Measurements from ENCODE around the gene GALNT14.

GALNT14 gene

GRCh38 chr2:31086590-31086989 lies 51.6 kb downstream of the GALNT14 start:
- no peak for DNase-seq

- DNase-seq, result no peak
These were observed 54.8 kb downstream of the GALNT14 start for GRCh38 chr2:31083234-31083993.

- no peak for DNase-seq
These were observed 56.2 kb downstream of the GALNT14 start for GRCh38 chr2:31082002-31082401.

- no peak for DNase-seq
These were observed 56.7 kb downstream of the GALNT14 start for GRCh38 chr2:31081492-31081891.

DNA sequence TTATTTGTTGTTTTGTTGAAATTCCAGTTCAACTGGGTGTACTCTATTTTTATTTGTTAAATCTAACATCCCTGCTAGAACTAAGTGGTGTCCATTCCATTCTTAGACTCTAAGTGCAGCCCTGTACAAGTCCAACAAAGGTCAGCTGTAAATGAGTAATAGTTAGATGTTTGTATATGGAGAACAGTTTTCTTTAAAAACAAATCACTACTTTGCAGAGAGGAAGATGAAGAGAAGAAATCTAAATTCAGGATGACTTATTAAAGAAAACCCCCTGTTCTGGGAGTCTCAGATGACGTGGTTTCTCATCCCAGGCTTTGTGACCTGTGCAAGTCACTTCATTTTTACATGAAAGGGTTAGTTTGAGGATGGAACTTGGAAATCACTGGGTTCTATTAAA lies 57.9 kb downstream of the GALNT14 start:
- no peak for DNase-seq

GRCh38 chr2:31079665-31080064 lies 58.6 kb downstream of the GALNT14 start:
- DNase-seq, result no peak

DNA sequence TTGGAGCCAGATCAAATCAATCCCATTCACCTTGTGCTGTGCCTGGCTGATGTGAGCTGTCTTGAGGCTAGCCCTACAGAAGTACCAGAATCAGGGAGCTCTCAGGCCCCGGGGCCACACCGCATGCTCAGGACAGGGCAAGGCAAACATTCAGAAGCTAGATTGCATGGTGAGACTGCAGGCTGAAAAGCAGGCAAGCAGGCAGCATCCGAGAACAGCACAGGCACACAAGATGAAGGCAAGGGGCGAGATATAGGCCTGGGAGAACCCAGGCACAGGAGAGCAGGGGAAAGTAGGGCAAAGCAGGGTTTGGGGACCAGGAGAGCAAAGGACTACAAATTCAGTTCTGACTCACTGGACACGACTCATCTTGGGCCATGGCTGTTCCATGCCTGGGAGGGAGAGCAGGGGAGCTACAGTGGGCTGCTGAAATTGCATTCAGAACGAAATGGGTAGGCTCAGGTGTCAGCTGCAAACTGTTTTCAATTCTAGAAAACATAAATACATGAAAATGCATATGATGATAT lies 59.6 kb downstream of the GALNT14 start:
- DNase-seq, result no peak

- no peak for DNase-seq
These were observed 60.2 kb downstream of the GALNT14 start for GRCh38 chr2:31078011-31078410.

DNA sequence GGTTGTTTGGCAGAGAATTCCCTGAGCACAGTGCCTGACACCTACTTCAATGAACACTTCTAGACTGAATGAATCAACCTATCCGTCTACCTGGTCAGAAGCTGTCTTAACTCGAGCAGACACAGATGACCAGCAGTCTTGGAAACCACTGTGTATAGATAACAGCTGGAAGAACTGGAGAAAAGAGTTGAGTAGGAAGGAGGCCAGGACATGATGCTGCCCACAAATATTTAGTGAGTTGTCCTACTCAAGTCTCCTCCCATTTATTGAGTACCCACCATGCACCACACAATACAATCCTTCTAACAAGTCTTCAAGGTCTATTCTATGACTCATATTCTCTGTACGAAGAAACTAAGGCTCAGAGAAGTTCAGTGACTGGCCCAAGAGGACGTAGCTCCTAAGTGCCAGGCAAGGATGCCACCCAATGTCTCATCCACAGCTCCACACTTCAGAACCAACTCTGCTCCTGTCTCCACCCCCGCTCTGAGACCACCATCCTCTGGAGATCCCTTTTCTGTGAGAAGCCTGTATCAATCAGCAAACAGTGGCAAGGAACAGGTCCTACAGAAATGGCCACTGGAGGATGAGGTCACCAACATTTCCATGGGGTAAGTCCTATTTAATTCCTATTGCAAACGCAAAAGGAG lies 62.2 kb downstream of the GALNT14 start:
- DNase-seq, result no peak

DNA sequence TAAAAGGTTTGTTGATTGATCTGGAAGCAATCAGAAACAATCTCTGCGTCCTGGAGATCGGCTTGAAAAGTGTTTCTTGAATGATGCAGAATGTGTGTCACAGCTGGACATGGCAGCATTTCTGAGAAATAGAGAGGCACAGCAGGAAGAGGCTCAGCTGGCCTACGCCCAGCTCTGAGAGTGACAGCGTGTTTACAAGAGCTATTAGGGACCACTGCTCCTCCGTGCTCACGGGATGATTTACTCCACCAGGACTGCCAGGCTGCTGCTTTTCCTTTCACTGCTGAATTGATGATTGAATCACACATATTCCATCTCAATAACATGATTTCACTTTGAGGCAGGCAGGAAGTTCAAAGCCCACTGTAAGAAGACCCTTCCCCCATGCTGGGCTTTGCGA lies 62.8 kb downstream of the GALNT14 start:
- DNase-seq, result no peak

- no peak for DNase-seq
These were observed 66.5 kb downstream of the GALNT14 start for GRCh38 chr2:31071741-31072140.

DNA sequence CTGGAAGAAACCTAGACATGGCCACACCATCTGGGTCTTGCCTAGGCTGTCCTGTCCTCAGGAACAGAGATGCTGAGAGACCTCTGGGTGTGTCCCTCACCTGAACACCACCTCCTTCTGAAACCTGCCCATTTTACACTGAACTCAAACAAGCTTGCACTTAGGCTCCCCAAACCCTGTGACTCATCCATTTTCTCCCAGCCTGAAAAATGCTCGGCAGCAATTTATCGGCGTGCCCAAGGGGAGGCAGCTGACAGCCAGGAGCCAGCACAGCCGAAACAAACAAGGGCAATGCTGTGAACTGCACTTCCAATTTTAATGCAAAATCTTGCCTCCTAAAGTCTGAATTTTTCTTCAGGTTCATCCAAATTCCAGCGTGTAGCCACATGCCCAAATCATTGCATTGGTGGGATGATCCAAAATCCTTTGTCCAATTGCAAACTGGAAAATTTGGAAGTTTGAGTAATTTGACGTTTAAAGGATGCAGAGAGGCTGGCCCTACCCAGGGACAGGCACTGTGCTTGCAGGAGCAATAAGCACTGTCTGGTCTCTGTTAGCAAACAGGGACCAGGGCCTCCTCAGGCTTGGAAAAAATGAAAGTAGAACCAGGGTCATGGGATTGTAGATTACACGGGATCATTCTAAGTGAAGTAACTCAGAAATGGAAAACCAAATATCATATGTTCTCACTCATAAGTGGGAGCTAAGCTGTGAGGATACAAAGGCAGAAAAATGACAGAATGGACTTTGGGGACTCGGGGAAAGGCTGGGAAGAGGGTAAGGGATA lies 67.7 kb downstream of the GALNT14 start:
- no peak for DNase-seq

DNA sequence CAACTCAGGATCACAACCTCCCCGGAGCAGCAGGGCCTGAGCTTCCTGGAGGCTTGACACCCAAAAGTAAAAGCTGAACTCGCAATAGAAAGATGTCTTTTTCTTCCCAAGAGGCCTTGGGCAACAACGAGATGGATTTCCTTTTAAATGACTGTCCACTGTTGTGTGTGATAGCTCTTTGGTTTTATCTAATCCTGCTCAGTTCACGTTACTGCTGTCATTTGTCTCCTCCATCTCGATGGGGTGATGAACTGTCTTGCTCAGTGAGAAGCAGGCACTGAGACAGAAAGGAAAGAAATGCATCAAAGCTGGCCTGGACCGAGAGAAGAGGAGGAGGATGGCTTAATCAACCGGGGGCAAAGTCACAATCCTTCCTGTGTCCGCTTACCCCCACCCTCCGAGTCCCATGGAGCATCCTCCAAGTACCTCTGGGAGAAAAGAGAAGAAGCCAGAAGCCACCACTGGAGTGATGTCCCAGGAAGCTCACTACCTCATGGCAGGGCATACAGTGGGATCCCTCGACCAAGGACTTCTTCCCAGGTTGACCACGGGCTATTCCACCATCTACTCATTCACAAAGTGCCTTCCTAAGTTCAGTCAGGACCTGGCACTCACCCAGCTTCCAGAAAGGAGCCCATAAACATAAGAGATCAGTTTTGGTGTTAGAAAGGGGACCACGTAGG lies 68.5 kb downstream of the GALNT14 start:
- DNase-seq, result no peak

DNA sequence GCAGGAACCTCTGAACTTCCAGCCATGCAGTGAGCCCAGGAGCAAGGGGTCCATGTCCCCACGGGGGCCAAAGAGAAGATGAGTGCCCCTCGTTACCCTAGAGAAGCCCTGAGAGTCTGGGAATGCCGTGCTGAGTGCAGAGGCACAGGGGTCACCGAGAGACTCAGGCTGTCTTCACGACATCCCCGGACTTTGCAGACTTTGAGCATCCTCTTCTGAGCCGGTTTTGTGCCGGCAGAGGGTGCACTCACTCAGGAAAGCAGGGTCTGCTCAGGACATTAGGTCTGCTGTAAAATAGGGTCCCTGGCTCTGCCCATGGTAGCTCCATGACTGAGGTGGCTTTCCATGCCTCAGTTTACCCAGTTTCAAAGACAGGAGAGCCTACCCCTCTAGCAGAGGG lies 71.0 kb downstream of the GALNT14 start:
- no peak for DNase-seq

DNA sequence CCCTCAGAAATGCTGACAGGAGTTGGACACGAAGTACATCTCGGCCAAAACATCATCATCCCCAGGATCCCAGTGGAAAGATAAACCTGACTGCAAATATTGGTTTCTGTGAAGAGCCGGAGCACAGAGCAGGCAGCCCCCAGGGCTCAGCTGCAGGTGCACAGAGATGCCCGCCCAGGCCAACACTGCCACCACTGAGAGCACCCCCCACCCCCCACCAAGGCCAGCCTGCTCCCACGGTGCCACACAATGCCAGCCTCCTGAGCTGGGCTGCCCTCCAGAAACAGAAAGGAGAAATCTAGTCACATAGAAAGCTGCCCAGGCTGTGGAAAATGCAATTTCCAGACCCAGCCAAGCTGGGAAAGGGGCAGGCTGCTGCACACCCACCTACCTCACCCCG lies 71.7 kb downstream of the GALNT14 start:
- no peak for DNase-seq

DNA sequence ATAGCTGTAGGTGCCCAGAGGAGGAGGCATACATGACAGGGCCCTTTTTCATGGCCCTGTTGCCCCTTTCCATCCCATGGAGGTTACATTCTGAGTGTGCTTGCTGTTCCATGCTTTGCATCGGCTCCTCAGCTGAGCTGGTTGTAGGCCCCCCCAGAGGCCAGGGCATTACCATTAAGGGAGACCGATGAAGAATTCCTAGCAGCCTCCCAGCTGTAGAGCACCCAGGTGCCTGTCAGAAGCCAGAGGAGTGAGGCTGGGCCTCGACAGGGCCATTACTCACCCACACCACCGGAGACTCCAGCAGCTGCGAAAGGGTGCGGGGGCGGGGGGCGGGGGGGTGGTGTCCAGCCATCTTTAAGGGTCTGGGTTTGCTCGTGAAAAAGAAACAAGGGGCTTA lies 72.2 kb downstream of the GALNT14 start:
- DNase-seq, result no peak

DNA sequence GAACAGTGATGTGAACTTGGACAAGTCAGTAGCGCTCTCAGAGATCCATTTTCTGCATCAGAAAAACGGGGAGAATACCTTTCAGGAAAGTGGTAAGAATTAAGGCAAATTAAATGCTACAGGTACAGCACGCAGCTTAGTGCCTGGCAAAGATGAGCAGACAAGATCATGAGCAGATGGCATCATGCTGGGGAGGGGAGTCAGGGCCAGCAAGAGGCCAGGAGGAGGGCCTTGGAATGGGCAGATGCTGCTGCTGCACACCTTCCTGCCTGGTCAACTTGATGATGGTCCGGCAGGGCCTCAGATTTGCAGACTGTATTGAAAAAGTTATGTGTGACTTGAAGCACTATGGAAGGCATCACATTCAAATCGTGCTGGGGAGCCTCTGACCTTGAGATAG lies 72.9 kb downstream of the GALNT14 start:
- DNase-seq, result no peak

- no peak for DNase-seq
These were observed 77.8 kb downstream of the GALNT14 start for GRCh38 chr2:31060397-31060796.

- DNase-seq, result no peak
These were observed 79.9 kb downstream of the GALNT14 start for GRCh38 chr2:31058096-31059035.

DNA sequence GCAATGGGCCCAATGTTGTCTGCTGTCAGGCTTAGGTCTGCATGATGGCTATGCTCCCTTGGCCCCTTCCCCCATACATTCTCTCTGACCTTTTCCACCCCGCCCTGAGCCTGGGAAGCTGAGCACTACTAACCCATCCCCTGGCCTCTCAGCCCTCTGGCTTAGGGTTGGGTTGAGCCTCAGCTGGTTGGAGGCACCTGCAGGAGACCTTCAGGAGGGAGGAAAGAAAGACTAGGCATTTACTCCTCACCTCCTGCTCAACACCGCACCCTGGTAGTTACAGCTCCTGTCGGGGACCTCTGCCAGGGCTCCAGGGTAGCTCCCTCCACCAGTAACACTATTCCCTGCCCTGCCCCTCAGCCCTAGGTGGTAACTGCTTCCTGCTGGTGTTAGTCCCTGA lies 80.5 kb downstream of the GALNT14 start:
- no peak for DNase-seq

GRCh38 chr2:31055938-31056337 lies 82.3 kb downstream of the GALNT14 start:
- DNase-seq, result no peak

GRCh38 chr2:31054842-31055388 lies 83.3 kb downstream of the GALNT14 start:
- no peak for DNase-seq
